HCT116 (cell line): ENCODE results near the gene CAPN5. TPM values are rescaled to one million over a fixed set of nuclear protein-coding genes. Genes with fewer than 3 reads are reported as not detected.

Source experiments
- ATAC-seq: fragments of 200-7000 bp; cut with Tn5 transposase; 2 replicates; pipeline ENCODE4 v1.9.1; 2020; ENCODE audit warnings: mild to moderate bottlenecking, moderate library complexity
- BruUV-seq: library from RNA; stranded (reverse); fragments of 400-500 nt; replicated peaks from 2 replicates; lab custom pipeline; 2021; lab: Mats Ljungman, UMichigan
- CTCF ChIA-PET: fragments of 300-600 bp; sonication (Branson Sonifier 250); formaldehyde crosslinking; loops from one replicate; lab custom pipeline; 2021; ENCODE audit warnings: antibody characterized with exemption; lab: Charles Lee
- POLR2A ChIA-PET: fragments of 300-600, 350-600 bp; sonication (Branson Sonifier 250); formaldehyde crosslinking; loops from one replicate; lab custom pipeline; 2021; ENCODE audit warnings: antibody characterized with exemption; lab: Charles Lee
- RAD21 ChIA-PET, 2 experiments: fragments of 300-600 bp; sonication (Branson Sonifier 250); formaldehyde crosslinking; loops; one replicate each; lab custom pipeline; 2023; ENCODE audit warnings: low total read pairs in 2 of 2; ENCODE audit not compliant: uncharacterized antibody in 2 of 2, unreplicated experiment in 2 of 2, low non-redundant PET in 1 of 2; lab: Charles Lee
- DNase-seq: peaks from one replicate; pipeline ENCODE4 v3.0.0-alpha.2; 2010; ENCODE audit warnings: low read depth, low spot score
- H2AFZ ChIP-seq: fragments of 200-600 bp; shearing (Covaris generic), sonication (generic); 2 replicates; pipeline ENCODE4 v1.6.1; 2017; ENCODE audit warnings: low read depth, mixed run types, mixed read lengths, antibody characterized with exemption, low read length; ENCODE audit not compliant: poor library complexity, severe bottlenecking
- H3K27ac ChIP-seq: 2 replicates; pipeline ENCODE4 v1.5.1; 2012; ENCODE audit warnings: low read depth, low read length
- H3K27me3 ChIP-seq: fragments of 200-600 bp; sonication (generic); 2 replicates; pipeline ENCODE4 v1.6.1; 2016; ENCODE audit warnings: mixed run types, low read length, mixed read lengths; ENCODE audit not compliant: insufficient read depth
- H3K36me3 ChIP-seq, 2 experiments: fragments of 200-500 bp in 1 of 2; fragments of 200-600 bp in 1 of 2; sonication (Bioruptor generic) in 1 of 2; sonication (generic) in 1 of 2; 2 replicates each; pipeline versions ENCODE4 v1.5.1 to v1.6.1; 2014 to 2016; ENCODE audit warnings: low read length in 2 of 2, inconsistent platforms in 1 of 2, mixed read lengths in 1 of 2, mixed run types in 1 of 2; ENCODE audit not compliant: insufficient read depth in 2 of 2, control insufficient read depth in 1 of 2
- H3K4me1 ChIP-seq, 2 experiments: fragments of 200-600 bp in 1 of 2; sonication (generic) in 1 of 2; 2 replicates each; pipeline versions ENCODE4 v1.5.1 to v1.6.1; 2012 to 2017; ENCODE audit warnings: low read length in 2 of 2, inconsistent platforms in 1 of 2, mild to moderate bottlenecking in 1 of 2, mixed read lengths in 1 of 2, mixed run types in 1 of 2, moderate library complexity in 1 of 2; ENCODE audit not compliant: insufficient read depth in 2 of 2, control insufficient read depth in 1 of 2
- H3K4me2 ChIP-seq: fragments of 200-600 bp; sonication (generic); 2 replicates; pipeline ENCODE4 v1.6.1; 2017; ENCODE audit warnings: mixed run types, low read length, mixed read lengths
- H3K4me3 ChIP-seq, 2 experiments: fragments of 200-600 bp in 1 of 2; sonication (generic) in 1 of 2; replicated peaks in 1 of 2; 2 replicates each; pipeline ENCODE4 v1.5.1; 2011 to 2016; ENCODE audit warnings: low read length in 2 of 2, control low read depth in 1 of 2, low read depth in 1 of 2, mild to moderate bottlenecking in 1 of 2, mixed read lengths in 1 of 2, mixed run types in 1 of 2
- H3K79me2 ChIP-seq: fragments of 200-600 bp; sonication (generic); 2 replicates; pipeline ENCODE4 v1.6.1; 2017; ENCODE audit warnings: mild to moderate bottlenecking, mixed run types, low read length, moderate library complexity, mixed read lengths; ENCODE audit not compliant: insufficient read depth
- H3K9ac ChIP-seq: fragments of 200-600 bp; sonication (generic); 2 replicates; pipeline ENCODE4 v1.6.1; 2016; ENCODE audit warnings: low read length, mixed read lengths
- H3K9me2 ChIP-seq: fragments of 200-600 bp; sonication (generic), shearing (Covaris generic); 2 replicates; pipeline ENCODE4 v1.6.1; 2017; ENCODE audit warnings: mixed run types, mild to moderate bottlenecking, moderate library complexity; ENCODE audit not compliant: insufficient read depth
- H3K9me3 ChIP-seq, 2 experiments: fragments of 200-500 bp in 1 of 2; fragments of 200-600 bp in 1 of 2; sonication (Bioruptor generic) in 1 of 2; sonication (generic) in 1 of 2; 2 replicates each; pipeline ENCODE4 v1.6.1; 2014 to 2017; ENCODE audit warnings: low read length in 2 of 2, mixed read lengths in 2 of 2, inconsistent platforms in 1 of 2, low read depth in 1 of 2, mild to moderate bottlenecking in 1 of 2, mixed run types in 1 of 2, moderate library complexity in 1 of 2; ENCODE audit not compliant: control insufficient read depth in 1 of 2, insufficient read depth in 1 of 2
- H4K20me1 ChIP-seq: fragments of 200-600 bp; sonication (generic), shearing (Covaris generic); 2 replicates; pipeline ENCODE4 v1.6.1; 2017; ENCODE audit warnings: mixed run types, mild to moderate bottlenecking, moderate library complexity; ENCODE audit not compliant: insufficient read depth
- ATF3 ChIP-seq: IDR thresholded peaks from 2 replicates; pipeline ENCODE4 v1.6.1; 2012
- CBX3 ChIP-seq: IDR thresholded peaks from 2 replicates; pipeline ENCODE4 v1.6.1; 2012; ENCODE audit warnings: low read depth
- CEBPB ChIP-seq: IDR thresholded peaks from 2 replicates; pipeline ENCODE4 v1.6.1; 2012; ENCODE audit warnings: low read depth
- CTCF ChIP-seq, 3 experiments: fragments of 200-600 bp in 1 of 3; sonication (generic) in 1 of 3; IDR thresholded peaks in 2 of 3; conservative IDR thresholded peaks in 1 of 3; 2 replicates each; pipeline ENCODE4 v1.5.1; 2012 to 2017; ENCODE audit warnings: low read depth in 2 of 3, low read length in 2 of 3, antibody characterized with exemption in 1 of 3, borderline replicate concordance in 1 of 3, control low read depth in 1 of 3, mild to moderate bottlenecking in 1 of 3, mixed read lengths in 1 of 3, mixed run types in 1 of 3, moderate library complexity in 1 of 3; ENCODE audit not compliant: insufficient read depth in 1 of 3
- EGR1 ChIP-seq: IDR thresholded peaks from 2 replicates; pipeline ENCODE4 v1.6.1; 2012; ENCODE audit warnings: low read depth
- ELF1 ChIP-seq: IDR thresholded peaks from 2 replicates; pipeline ENCODE4 v1.6.1; 2012; ENCODE audit warnings: low read depth, borderline replicate concordance
- EZH2 ChIP-seq: fragments of 200-600 bp; sonication (generic); IDR thresholded peaks from 2 replicates; pipeline ENCODE4 v1.6.1; 2017; ENCODE audit warnings: antibody characterized with exemption, mixed run types
- JUND ChIP-seq: IDR thresholded peaks from 2 replicates; pipeline ENCODE4 v1.6.1; 2012
- MAX ChIP-seq: IDR thresholded peaks from 2 replicates; pipeline ENCODE4 v1.6.1; 2012
- POLR2A ChIP-seq: IDR thresholded peaks from 2 replicates; pipeline ENCODE4 v1.7.0; 2011; ENCODE audit warnings: borderline replicate concordance; ENCODE audit not compliant: insufficient read depth, insufficient read length; ENCODE audit errors: extremely low read depth
- POLR2AphosphoS5 ChIP-seq: IDR thresholded peaks from 2 replicates; pipeline ENCODE4 v1.6.1; 2011; ENCODE audit warnings: mild to moderate bottlenecking, low read depth, low read length, moderate library complexity
- RAD21 ChIP-seq: IDR thresholded peaks from 2 replicates; pipeline ENCODE4 v1.6.1; 2012; ENCODE audit warnings: low read depth, mild to moderate bottlenecking
- SP1 ChIP-seq: IDR thresholded peaks from 2 replicates; pipeline ENCODE4 v1.6.1; 2012; ENCODE audit warnings: low read depth
- SRF ChIP-seq: IDR thresholded peaks from 2 replicates; pipeline ENCODE4 v1.6.1; 2012; ENCODE audit warnings: low read depth
- ZBTB33 ChIP-seq: IDR thresholded peaks from 2 replicates; pipeline ENCODE4 v1.6.1; 2011; ENCODE audit warnings: mild to moderate bottlenecking, low read length, moderate library complexity; ENCODE audit not compliant: insufficient replicate concordance; ENCODE audit errors: extremely low read depth
- ZNF274 ChIP-seq: fragments of 200-500 bp; sonication (Bioruptor generic); IDR thresholded peaks from 2 replicates; pipeline ENCODE4 v1.6.1; 2014; ENCODE audit warnings: mild to moderate bottlenecking, low read depth, low read length, inconsistent platforms
- intact Hi-C: fragments of 100-400 bp; cut with micrococcal nuclease; formaldehyde crosslinking; loops from 2 replicates; pipeline ENCODE4 v1.10.0; 2022
- total RNA-seq: library from RNA; stranded (reverse); gene quantifications from one replicate; pipeline ENCODE4 v1.2.1, GENCODE V29; 2021; ENCODE audit not compliant: unreplicated experiment

CAPN5 gene
- total RNA-seq, 1 experiment from 2014 or later = 8.6 TPM

- peaks cover 3 to 15% of the 10 kb centered on the region in 2 experiments; a peak in 3 of 4 replicates for H3K4me1 ChIP-seq
- H3K36me3 ChIP-seq = no peaks in the 10 kb centered on the region
- no peaks in the 10 kb centered on the region for H4K20me1 ChIP-seq
- no peak overlapping the region for H3K4me2 ChIP-seq
- no peak overlapping the region for H3K4me3 ChIP-seq
- H3K9me2 ChIP-seq = no peaks in the 10 kb centered on the region
- ChIA-PET POLR2A (no interaction called here), CTCF (interaction anchor here (1.3 kb wide), 1 partner anchor 83 kb away, joined by 3 read pairs; no protein-coding TSS in a partner anchor), RAD21 (no interaction called here)
- ATAC-seq (no peak), DNase-seq (no peak)
- H3K9me3 ChIP-seq = no peaks in the 10 kb centered on the region
- H3K27ac ChIP-seq = no peak overlapping the region; the same call in 1 of the 2 replicates
- H3K79me2 ChIP-seq = no peaks in the 10 kb centered on the region
- intact Hi-C loops = no loop called here
- no peak overlapping the region for H2AFZ ChIP-seq
- no peaks in the 10 kb centered on the region for H3K27me3 ChIP-seq
- no TSS peak for BruUV-seq
- TF ChIP-seq ZBTB33 = no peak
- no peak for TF ChIP-seq RAD21
- no peak for TF ChIP-seq CTCF (IDR thresholded peaks at IDR 0.05 in 2 of 3, conservative IDR thresholded peaks at IDR 0.05 in 1 of 3; ENCODE audit: borderline replicate concordance in 1 of 3, insufficient read depth in 1 of 3, low read depth in 2 of 3, low read length in 2 of 3)
- no peak for TF ChIP-seq POLR2AphosphoS5
- TF ChIP-seq CEBPB = no peak
- TF ChIP-seq ELF1 = no peak
- TF ChIP-seq EGR1 = no peak
- no peak for TF ChIP-seq JUND
- TF ChIP-seq MAX = no peak
- no peak for TF ChIP-seq SRF
- TF ChIP-seq ZNF274 = no peak
- no peak for TF ChIP-seq SP1
- no peak for TF ChIP-seq POLR2A
- TF ChIP-seq CBX3 = no peak
- TF ChIP-seq EZH2 = no peak
- TF ChIP-seq ATF3 = no peak
- H3K9ac ChIP-seq = no peak overlapping the region
These were observed 64.2 kb downstream of the CAPN5 start for GRCh38 chr11:77130763-77131513.
